GM18511 (cell line): ENCODE data around the gene THOC1.

ENCODE experiments used
- ATAC-seq: cut with Tn5 transposase; IDR thresholded peaks from one replicate; pipeline ENCODE4 v1.9.1; 2021; ENCODE audit warnings: mild to moderate bottlenecking, moderate library complexity; ENCODE audit not compliant: unreplicated experiment

Gene THOC1

GRCh38 chr18:215448-216010, 52.3 kb downstream of the THOC1 start:
- no peak for ATAC-seq

DNA sequence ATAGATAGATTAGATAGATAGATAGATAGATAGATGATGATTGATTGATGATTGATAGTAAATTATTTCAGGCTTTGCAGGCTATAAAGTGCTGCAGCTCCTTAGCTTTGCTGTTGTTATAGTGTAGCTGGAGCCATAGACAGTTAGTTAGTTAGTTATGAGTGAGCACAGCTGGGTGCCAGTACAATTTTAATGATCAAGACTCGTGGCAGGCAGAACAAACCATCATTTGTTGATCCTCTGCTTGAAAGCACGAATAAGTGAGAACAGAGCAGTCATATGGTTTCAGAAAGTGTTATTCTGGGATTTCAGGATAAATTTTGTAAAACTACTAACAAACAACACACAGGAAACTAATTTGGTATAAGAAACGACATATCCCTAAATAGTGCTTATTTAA, 53.9 kb downstream of the THOC1 start:
- no peak for ATAC-seq

GRCh38 chr18:213505-213904, 54.3 kb downstream of the THOC1 start:
- no peak for ATAC-seq

GRCh38 chr18:212780-213179, 55.1 kb downstream of the THOC1 start:
- no peak for ATAC-seq

DNA sequence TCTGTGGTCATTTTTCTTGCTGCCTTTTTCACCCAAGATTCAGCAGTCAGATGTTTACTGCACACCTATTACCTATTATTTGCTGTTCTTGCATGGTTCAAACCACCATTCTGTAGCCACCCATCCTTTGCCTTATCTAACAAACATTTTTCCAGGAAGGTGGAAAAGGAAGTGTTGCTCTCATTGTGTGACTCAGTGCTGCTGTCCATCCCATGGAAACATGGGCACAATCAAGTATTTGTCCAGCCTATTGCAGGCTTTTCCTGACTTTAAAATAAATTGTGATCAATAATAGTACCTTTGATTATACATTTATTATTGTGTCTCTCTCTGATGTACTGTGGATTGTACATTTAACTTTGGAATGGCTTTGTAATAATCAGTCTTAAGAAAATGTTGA, 56.3 kb downstream of the THOC1 start:
- no peak for ATAC-seq

DNA sequence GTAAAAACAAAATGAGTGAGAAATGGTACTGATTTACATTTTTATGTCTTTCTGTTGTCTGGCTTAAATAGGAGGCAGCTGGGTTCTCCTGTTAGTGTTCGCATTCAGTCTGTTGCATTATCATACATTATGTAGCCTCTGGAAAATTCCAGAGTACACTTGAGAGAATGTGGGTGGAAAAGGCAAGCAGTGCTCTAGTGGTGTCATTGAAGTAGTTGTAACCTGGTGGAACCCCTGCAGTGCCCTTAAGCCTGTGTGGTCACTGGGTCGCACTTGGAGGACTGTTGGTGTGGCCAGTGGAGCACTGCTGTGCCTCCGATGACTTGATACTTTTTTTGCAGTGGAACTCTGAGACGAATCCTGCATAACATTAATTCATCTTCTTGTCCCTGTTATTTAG, 57.1 kb downstream of the THOC1 start:
- no peak for ATAC-seq

DNA sequence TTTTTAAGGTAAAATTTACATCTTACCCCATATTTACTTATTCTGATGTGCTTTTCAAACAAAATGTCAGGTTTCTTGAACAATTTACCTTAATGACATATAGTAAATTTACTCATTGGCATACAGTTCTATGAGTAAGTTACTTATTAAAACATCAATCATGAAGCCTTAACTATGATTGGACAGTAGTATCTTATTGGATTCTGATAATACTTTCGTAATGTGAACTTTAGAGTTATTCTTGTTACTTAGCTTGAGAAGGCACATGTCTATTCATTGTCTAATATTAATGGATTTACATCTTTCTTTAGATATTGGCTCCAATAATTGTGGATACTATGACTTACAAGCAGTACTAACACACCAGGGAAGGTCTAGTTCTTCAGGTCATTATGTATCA, 57.8 kb downstream of the THOC1 start:
- no peak for ATAC-seq

DNA sequence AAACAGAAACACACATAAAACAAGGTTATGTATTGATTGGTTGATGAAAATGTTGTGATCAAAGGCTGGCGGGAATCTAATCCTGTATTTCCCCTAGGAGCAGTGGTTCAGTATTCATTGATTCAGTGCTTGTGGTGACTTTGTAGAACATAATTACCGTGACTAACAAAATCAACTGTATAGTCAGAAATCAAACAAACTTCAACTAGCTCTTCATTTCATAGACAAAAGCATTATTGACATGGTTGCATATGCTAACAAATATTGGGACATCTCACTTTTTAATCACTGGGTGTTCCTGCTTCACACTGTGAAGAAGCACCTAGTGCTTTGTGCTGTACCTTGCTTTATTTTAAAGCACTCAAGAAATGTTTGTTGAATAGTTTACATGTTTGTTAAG, 68.1 kb downstream of the THOC1 start:
- ATAC-seq, result no peak

- ATAC-seq, result no peak
Measured at GRCh38 chr18:199214-199613, 68.6 kb downstream of the THOC1 start.

DNA sequence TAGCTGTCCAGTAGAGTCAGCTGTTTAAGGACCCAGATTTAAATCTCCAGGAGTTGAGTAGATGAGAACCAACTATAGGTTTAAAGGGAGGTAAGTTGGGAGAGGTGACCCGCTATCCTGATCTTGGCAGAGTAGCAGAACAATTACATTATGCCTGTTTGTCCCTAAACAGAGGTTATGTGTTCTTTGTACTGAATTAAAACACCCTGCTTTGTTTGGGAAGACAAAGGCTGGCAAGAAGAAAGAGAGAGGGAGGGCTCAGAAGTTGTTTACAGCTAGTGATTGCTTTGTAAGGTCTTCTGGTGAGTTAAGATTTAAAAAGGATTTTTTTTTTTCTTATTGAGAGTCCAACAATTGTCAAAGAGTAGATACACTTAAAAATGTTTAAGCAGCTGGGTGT, 72.2 kb downstream of the THOC1 start:
- ATAC-seq, result no peak

- no peak for ATAC-seq
Measured at GRCh38 chr18:192801-193200, 75.0 kb downstream of the THOC1 start.

- ATAC-seq, result no peak
Measured at GRCh38 chr18:191725-192124, 76.1 kb downstream of the THOC1 start.

DNA sequence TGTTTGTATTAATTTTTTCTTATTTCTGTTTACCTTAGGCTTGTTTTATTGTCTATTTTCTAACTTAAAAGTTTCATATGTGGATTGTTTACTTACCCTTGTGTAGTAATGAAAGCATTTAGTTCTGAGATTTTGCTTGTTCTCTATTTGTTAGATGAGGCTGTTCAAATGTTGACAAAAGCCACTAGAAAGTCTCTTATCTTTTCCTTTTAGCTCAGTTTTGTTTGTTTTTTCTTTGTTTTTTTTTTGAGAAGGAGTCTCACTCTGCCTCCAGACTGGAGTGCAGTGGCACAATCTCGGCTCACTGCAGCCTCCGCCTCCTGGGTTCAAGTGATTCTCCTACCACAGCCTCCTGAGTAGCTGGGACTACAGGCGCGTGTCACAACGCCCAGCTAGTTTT, 78.6 kb downstream of the THOC1 start:
- ATAC-seq, result no peak

DNA sequence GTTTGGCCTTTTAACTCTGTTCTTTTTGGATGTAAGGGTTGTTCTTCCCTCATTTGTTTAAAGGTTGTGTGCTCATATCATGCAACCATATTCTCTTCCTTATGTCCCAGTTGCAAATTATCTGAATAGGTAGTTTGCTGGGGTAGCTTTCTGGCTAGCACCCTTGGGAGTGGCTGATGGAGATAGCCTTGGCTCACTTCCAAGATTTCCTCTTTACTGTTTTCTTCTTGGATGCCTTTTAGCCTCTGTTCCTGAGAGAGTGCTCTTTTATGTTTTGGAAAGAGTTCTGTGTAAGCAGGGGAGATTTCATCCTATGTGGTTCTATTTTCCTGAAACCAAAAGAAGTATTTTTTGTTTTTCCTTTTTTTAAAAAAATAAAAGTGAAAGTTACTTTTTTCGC, 84.1 kb downstream of the THOC1 start:
- no peak for ATAC-seq

GRCh38 chr18:181711-182110, 86.1 kb downstream of the THOC1 start:
- ATAC-seq, result no peak

- no peak for ATAC-seq
Measured at GRCh38 chr18:179499-179898, 88.3 kb downstream of the THOC1 start.

GRCh38 chr18:172361-172760, 95.5 kb downstream of the THOC1 start:
- ATAC-seq, result no peak
